ENCODE data around the gene CCDC83. TPM values are rescaled to one million over a fixed set of nuclear protein-coding genes. Genes with fewer than 3 reads are reported as not detected.

Gene CCDC83
- total and polyA plus RNA-seq, 9 of the 15 experiments (the other 6 are each of a cell fraction or from before 2014, with no cell fraction given) = not detected

GRCh38 chr11:85898456-85898855, 43.3 kb downstream of the CCDC83 start:
- no peak overlapping the region for H2AFZ ChIP-seq (ENCODE audit: low read depth, low read length)
- no peaks in the 10 kb centered on the region for H3K9me3 ChIP-seq (replicated peaks; ENCODE audit: control insufficient read depth, insufficient read depth, low read depth, low read length)
- H3K27me3 ChIP-seq (ENCODE audit: control insufficient read depth in 2 of 2, insufficient read depth in 2 of 2, low read length in 2 of 2) = peaks cover under 1 to 3% of the 10 kb centered on the region in 2 experiments; a peak in 3 of 5 replicates
- H3K9ac ChIP-seq (ENCODE audit: insufficient read depth in 1 of 2, low read depth in 2 of 2, low read length in 2 of 2) = no peak overlapping the region
- no peaks in the 10 kb centered on the region for H3K79me2 ChIP-seq (ENCODE audit: control insufficient read depth, insufficient read depth, low read length)
- no peak overlapping the region for H3K4me3 ChIP-seq
- no peaks in the 10 kb centered on the region for H3K4me1 ChIP-seq (replicated peaks in 1 of 2; ENCODE audit: control insufficient read depth in 2 of 2, insufficient read depth in 2 of 2, low read length in 2 of 2)
- in situ Hi-C loops (cut with MboI) (no loop called here), intact Hi-C loops (cut with micrococcal nuclease) (no loop called here)
- WGBS (ENCODE audit: insufficient coverage, low coverage, missing lambda C conversion rate) = 0% methylated on average over 2 of the region's 2 CpGs
- FAIRE-seq (no peak), ATAC-seq (no peak), DNase-seq (ENCODE audit: extremely low read depth in 1 of 4, low spot score in 3 of 4) (no peak)
- H3K9me1 ChIP-seq (ENCODE audit: control insufficient read depth, insufficient read depth, low read length) = no peaks in the 10 kb centered on the region
- no peak overlapping the region for H3K27ac ChIP-seq (ENCODE audit: extremely low read depth, low read depth, low read length)
- no peaks in the 10 kb centered on the region for H3K36me3 ChIP-seq (ENCODE audit: control insufficient read depth, insufficient read depth, low read length)
- ChIA-PET CTCF (ENCODE audit: low intra/inter-chr PET ratio) (no interaction called here), POLR2A (interaction anchor here (0.6 to 1.3 kb wide), 3 partner anchors 9 to 56 kb away, joined by 3 to 4 read pairs (median 3); no protein-coding TSS in a partner anchor)
- no peaks in the 10 kb centered on the region for H4K20me1 ChIP-seq (replicated peaks; ENCODE audit: control insufficient read depth, insufficient read depth, low read length)
- no TSS peak for BruUV-seq (replicated peaks)
- no peak overlapping the region for H3K4me2 ChIP-seq (ENCODE audit: insufficient read depth, low read length)
- TF ChIP-seq KLF13 (tag; IDR thresholded peaks at IDR 0.05; ENCODE audit: borderline replicate concordance, low read depth) = no peak
- TF ChIP-seq ZNF76 (CRISPR knock-in tag; IDR thresholded peaks at IDR 0.05; ENCODE audit: borderline replicate concordance) = no peak
- no peak for TF ChIP-seq TGIF2 (CRISPR knock-in tag; IDR thresholded peaks at IDR 0.05)
- no peak for TF ChIP-seq ZBTB49 (CRISPR knock-in tag; IDR thresholded peaks at IDR 0.05; ENCODE audit: borderline replicate concordance)
- TF ChIP-seq DNMT1 (IDR thresholded peaks at IDR 0.05) = no peak
- no peak for TF ChIP-seq NR1H2 (CRISPR knock-in tag; IDR thresholded peaks at IDR 0.05)
- no peak for TF ChIP-seq NFYB (IDR thresholded peaks at IDR 0.05; ENCODE audit: extremely low read depth, insufficient read length)
- no peak for TF ChIP-seq RBFOX2 (IDR thresholded peaks at IDR 0.05; ENCODE audit: low read depth, low read length)
- TF ChIP-seq TCF3 (CRISPR knock-in tag; IDR thresholded peaks at IDR 0.05) = no peak
- TF ChIP-seq MCM3 (IDR thresholded peaks at IDR 0.05) = no peak
- TF ChIP-seq CREB5 (CRISPR knock-in tag; IDR thresholded peaks at IDR 0.05) = no peak
- TF ChIP-seq KAT8 (IDR thresholded peaks at IDR 0.05; ENCODE audit: low read depth) = no peak
- TF ChIP-seq CCNT2 (IDR thresholded peaks at IDR 0.05; ENCODE audit: borderline replicate concordance, extremely low read depth, insufficient read length, low read depth, low read length) = no peak
- TF ChIP-seq ATF6 (CRISPR knock-in tag; IDR thresholded peaks at IDR 0.05) = no peak
- no peak for TF ChIP-seq MITF (IDR thresholded peaks at IDR 0.05)
- no peak for TF ChIP-seq ZNF143 (CRISPR knock-in tag; IDR thresholded peaks at IDR 0.05)
- no peak for TF ChIP-seq PTTG1 (tag; IDR thresholded peaks at IDR 0.05; ENCODE audit: low read depth)

All from K562 (cell line).